GM19240 (cell line): ENCODE results near the gene GAD2.

ENCODE experiments used
- DNase-seq: peaks from one replicate; pipeline ENCODE4 v3.0.0; 2011; ENCODE audit warnings: low spot score; ENCODE audit not compliant: insufficient read length

GAD2 gene

DNA sequence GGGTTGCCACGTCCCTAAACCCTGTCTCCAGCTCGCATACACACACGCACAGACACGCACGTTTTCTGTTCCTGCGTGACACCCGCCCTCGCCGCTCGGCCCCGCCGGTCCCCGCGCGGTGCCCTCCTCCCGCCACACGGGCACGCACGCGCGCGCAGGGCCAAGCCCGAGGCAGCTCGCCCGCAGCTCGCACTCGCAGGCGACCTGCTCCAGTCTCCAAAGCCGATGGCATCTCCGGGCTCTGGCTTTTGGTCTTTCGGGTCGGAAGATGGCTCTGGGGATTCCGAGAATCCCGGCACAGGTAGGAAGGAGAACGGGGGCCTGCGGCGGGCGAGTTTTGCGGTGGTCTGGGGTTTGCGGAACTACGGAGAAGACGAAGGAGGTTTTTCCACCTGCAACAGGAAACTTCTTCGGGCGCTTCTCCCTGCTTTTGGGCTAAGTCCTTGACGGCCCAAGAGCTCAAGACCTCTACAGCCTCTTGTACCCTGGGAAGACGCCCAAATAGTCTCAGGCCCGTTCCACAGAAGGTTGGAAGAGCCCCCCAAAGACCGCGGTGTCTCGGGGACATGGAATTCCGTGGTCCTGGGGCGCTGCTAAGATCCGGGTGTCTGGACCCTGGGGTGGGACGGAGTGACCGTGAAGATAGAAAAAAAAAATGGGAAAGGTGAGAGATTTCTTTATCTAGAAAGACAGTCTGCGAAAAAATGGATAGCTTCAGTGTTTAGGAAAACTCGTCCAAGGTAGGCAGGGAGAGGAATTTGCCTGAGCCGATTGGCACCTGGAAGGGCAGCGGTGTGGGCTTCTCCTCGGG, at the start of gene GAD2:
GAD2 (plus strand) TSS at position 190 of the 811 bp plus-strand sequence; CDS start at position 226, 36 bp downstream.
- no peak for DNase-seq

GRCh38 chr10:26169466-26169865, 47.1 kb upstream of the GAD2 start:
- no peak for DNase-seq

- no peak for DNase-seq
Measured at GRCh38 chr10:26172131-26172530, 44.4 kb upstream of the GAD2 start.

DNA sequence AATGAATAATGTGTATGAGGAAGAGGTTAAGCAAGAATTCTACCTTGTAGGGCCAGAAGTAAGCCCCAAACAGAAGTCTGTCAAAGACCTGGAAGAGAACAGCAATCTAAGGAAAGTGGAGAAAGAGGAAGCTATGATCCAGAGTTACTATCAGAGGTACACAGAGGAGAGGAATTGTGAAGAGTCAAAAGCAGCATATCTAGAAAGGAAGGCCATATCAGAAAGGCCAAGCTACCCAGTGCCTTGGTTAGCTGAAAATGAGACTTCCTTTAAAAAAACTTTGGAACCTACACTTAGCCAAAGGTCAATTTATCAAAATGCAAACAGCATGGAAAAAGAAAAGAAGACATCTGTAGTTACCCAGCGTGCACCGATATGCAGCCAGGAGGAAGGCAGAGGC, 42.7 kb upstream of the GAD2 start:
- DNase-seq = no peak

GRCh38 chr10:26177341-26177740, 39.2 kb upstream of the GAD2 start:
- DNase-seq = no peak

DNA sequence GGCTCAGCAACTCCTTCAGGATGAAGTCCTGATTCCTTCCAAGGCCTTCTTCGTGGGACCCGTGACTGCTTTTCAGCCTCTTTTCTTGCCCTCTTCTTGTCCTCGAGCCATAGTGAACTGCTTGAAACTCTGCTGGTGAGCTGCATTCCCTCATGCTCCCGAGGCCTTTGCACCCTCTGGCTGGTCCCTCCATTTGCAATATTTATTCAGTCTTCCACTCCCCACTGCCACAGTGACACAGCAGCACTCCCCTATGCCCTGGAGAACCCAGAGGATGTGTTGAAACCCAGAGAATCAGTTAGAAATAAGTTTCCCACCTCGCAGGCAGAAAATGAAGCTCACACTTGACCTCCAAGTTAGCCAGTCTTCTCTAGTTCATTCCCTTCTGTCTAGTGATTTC, 22.3 kb upstream of the GAD2 start:
- DNase-seq = no peak

DNA sequence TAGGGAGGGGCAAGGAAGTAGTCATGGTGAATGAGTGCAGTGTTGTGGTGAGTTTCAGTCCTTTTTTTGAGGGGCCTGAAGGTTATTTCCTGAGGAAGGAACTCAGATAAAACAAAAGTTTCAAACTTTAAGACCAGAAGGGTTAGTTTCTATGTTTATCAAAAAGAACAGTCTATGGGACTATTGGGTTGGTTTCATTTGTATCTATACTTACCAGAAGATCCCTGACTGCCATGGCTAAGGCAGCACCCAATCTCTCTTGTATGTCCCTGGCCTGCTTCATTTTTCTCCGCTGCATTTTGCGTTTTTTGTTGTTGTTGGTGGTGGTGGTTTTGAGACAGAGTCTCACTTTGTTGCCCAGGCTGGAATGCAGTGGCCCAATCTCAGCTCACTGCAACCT, 19.3 kb upstream of the GAD2 start:
- no peak for DNase-seq

DNA sequence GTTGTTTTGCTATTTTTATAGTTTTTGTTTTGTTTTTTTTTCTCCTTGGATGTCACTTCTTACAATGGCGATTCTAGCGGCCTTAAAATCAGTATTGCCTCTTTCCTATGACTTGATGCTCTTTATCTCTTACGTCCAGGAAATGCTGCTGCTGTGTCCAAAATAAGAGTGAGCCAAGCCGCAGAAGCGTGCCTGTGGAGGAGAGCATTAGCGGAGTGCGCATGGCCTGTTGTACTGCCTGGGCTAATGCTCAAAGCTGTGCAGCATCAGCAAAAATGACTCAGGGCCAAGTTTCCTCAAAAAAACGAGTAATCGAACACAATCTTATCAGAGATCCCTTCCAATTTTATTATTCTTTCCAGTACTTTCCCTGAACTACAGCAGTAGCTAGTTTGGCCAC, 18.5 kb upstream of the GAD2 start:
- DNase-seq = no peak

DNA sequence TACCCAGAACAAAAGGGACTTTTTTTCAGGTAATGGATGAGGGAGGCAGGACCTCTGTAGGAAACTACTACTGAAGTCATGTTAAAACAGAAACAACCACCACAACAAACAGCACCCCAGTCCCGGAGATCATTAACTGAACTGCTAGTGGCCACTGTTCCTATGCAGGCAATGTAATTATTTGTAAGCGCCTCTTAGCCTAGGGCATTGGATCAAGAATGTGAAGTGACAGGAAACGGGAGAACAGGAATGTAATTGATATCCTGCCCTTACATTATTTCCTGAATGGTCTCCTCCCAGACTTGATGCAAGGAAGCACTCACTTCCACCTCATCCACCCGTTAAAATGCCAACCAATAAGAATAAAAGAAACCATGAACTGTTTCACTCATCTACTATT, 16.7 kb upstream of the GAD2 start:
- no peak for DNase-seq

DNA sequence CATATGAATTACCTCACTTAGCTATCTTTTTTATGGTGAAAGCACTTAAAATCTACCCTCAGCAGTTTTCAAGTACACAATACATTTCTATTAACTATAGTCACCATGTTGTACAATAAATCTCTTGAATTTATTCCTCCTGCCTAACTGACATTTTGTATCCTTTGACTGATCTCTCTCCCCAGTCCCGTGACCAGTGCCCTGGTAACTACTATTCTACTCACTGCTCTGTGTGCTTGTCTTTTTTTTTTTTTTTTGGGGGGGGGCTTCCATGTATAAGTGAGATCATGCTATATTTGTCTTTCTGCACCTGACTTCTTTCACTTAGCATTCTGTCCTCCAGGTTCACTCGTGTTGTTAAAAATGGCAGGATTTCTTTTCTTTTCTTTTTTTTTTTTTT, 11.4 kb upstream of the GAD2 start:
- no peak for DNase-seq

DNA sequence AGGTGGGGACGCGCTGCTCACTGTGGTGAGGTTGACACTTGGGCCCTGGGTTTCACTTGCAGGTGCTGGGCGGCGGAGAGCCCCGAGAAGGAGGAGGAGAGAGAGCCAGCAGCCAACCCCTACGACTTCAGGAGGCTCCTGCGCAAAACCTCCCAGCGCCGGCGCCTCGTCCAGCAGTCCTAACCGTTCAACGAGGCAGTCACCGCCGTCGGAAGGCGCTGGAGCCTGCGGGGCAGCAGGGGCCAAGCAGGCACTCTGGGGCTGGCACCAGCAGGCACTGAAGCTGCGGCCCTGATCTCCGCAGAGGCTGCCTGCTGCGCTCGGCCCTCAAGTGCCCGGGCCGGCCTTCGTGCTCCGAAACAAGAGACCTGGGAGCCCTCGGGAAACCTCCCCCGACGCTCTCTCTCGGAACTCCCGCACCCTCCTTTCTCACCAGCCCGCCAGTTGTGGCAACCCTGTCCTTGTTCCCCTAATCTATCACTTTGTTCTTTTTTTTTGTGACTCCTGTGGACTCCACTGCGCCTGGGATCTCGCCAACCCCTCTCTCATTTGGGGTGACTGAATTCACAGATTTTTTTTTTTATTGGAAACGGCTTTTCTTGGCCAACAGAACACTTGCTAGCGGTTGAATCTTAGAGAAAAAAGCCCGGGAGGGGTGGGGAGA, 4.7 kb upstream of the GAD2 start:
- no peak for DNase-seq

DNA sequence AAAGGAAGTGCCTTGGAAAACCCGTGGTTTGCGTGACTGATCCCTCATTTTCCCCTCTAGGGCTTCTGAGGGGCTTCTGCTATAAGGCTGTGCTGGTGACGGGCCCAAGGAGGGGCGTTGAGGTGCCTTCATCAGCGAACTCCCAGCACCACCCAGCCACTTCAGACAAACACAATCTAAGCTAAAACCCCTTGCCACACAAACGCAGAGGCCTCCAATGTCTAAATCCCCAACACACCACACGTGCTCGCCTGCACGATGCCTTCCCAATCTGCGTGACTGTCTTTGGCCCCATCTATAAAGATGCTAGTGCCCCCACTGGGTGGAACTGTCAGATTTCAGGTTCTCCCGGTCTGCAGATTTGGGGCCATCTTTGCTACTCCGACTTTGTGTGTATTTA, 4.1 kb upstream of the GAD2 start:
- no peak for DNase-seq

GRCh38 chr10:26213157-26213800, 3.3 kb upstream of the GAD2 start:
- no peak for DNase-seq

DNA sequence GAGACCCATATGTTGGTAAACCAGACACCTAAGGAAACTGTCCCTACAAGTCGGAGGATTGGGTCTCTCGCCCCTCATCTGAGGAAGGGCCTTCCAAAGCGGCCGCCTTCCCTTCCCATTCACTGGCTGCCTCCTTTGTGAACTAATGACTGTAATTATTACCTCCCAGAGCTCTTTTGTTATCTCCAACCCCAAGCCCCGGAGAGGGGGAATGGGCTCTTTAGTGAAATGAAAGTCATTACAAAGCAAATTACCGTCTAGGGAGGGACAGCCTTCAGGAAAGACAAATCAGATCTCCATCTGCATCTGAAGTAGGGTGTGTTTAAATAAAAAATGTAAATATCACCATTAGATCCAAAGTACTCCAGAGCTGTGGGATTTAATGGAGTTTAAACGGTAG, 2.6 kb upstream of the GAD2 start:
- DNase-seq = no peak

GRCh38 chr10:26214551-26215395, 1.8 kb upstream of the GAD2 start:
- DNase-seq = no peak

DNA sequence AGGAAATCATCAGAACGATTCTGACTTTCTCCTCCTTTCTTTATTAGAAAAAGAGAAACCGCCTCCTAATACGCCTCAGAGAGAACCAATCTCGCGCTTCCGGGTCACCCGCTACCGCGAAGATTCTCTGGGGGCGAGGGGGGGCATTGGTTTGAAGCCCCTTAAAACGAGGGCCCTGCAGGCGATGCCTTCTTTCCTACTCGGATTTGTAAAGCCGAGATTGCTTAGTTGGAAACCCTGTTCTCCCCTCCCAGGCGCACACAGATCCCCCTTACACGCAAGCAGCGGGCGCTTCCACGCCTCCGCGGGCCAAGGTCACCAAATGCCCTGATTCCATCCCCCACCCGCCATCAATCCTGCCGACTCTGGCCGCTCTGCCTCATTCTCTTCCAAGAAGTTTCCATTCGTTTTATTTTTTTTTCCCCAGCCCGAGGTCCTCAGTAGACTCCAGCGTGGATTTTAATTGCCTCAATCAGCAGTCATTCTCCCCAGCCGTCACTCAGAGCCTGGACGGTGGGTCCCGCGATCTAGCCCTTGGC, 1.1 kb upstream of the GAD2 start:
- DNase-seq = no peak

GRCh38 chr10:26215935-26216584, 514 bp upstream of the GAD2 start:
- no peak for DNase-seq

GRCh38 chr10:26217396-26218086, 967 bp downstream of the GAD2 start:
- no peak for DNase-seq

DNA sequence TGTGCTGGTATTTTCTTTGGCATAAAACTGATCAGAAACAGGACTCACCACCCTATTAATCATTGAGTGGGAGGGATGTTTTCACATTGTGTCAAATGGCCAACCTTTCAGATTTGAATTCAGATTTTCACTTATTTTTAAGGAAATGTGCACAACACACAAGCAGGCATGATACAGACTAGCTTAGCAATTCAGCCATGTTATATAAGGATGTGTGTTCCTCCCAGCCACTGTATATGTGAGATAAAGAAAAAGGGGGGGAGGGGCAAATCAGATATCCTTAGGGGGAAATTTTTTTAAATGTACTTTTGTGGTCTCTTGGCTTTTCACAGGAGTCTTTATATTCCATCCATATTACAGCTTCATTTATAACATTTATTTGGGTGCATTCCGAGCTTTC, 3.1 kb downstream of the GAD2 start:
- DNase-seq = no peak

DNA sequence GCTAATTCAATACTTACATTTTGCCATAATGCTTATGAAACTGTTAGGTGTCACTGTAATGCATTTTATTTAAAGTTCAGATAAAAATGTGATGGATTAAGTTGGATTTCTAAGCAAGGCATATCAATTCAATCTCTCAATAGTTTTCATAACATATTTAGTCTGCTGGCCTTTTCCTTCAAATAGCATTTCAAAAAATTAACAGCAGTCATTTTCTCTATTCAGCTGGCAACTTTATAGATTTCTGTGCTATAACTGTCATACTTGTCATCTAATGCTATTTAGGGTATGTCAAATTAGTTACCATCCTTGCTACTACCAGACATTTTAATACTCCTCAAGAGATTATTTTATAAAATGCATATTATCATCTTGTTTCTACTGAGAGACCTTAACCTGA, 4.3 kb downstream of the GAD2 start:
- no peak for DNase-seq
